ENCODE results near the gene CA11.

The CA11 gene

DNA sequence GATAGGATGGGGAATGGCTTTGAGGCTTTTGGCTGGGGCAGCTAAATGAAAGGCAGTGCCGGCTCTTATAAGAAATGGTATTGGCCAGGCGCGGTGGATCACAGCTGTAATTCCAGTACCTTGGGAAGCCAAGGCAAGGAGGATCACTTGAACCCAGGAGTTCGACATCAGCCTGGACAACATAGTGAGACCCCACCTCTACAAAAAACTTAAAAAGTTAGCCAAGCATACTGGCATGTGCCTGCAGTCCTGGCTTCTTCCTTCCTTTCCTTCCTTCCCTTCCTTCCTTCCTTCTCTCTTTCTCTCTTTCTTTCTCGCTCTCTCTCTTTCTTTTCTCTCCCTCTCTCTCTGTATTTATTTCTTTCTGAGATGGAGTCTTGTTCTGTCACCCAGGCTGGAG, 3.1 kb downstream of the CA11 start:
- H3K27ac ChIP-seq (ENCODE audit: low read length) = no peak overlapping the region
- H3K9me2 ChIP-seq (replicated peaks; ENCODE audit: insufficient read depth, low read length) = no peaks in the 10 kb centered on the region
- H3F3A ChIP-seq (ENCODE audit: insufficient read depth, low read length) = no peaks in the 10 kb centered on the region; the same call in 1 of the 2 replicates
- H3K27me3 ChIP-seq (replicated peaks; ENCODE audit: insufficient read depth, low read length) = peaks cover 33% of the 10 kb centered on the region
- no peak for DNase-seq
- H3K36me3 ChIP-seq (replicated peaks; ENCODE audit: insufficient read depth, low read length) = no peaks in the 10 kb centered on the region
- no peaks in the 10 kb centered on the region for H4K20me1 ChIP-seq (ENCODE audit: insufficient read depth, low read length)
- H3K9ac ChIP-seq (ENCODE audit: low read length) = no peak overlapping the region
- H3K4me1 ChIP-seq (ENCODE audit: low read length) = peaks cover 10% of the 10 kb centered on the region
- no peaks in the 10 kb centered on the region for H3K79me2 ChIP-seq (ENCODE audit: low read length)
- no peak overlapping the region for H3K4me3 ChIP-seq (ENCODE audit: low read length)
- no peak overlapping the region for H2AFZ ChIP-seq (ENCODE audit: low read length)
- no peak for TF ChIP-seq EZH2 (optimal IDR thresholded peaks at IDR 0.05; ENCODE audit: low read depth, low read length)
- TF ChIP-seq, protein P1, sequence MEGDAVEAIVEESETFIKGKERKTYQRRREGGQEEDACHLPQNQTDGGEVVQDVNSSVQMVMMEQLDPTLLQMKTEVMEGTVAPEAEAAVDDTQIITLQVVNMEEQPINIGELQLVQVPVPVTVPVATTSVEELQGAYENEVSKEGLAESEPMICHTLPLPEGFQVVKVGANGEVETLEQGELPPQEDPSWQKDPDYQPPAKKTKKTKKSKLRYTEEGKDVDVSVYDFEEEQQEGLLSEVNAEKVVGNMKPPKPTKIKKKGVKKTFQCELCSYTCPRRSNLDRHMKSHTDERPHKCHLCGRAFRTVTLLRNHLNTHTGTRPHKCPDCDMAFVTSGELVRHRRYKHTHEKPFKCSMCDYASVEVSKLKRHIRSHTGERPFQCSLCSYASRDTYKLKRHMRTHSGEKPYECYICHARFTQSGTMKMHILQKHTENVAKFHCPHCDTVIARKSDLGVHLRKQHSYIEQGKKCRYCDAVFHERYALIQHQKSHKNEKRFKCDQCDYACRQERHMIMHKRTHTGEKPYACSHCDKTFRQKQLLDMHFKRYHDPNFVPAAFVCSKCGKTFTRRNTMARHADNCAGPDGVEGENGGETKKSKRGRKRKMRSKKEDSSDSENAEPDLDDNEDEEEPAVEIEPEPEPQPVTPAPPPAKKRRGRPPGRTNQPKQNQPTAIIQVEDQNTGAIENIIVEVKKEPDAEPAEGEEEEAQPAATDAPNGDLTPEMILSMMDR (IDR thresholded peaks at IDR 0.05; ENCODE audit: low read length) = no peak
- no peak for TF ChIP-seq EZH2phosphoT487 (IDR thresholded peaks at IDR 0.05; ENCODE audit: low read length)
- H3K9me3 ChIP-seq (replicated peaks; ENCODE audit: insufficient read depth, low read length) = no peaks in the 10 kb centered on the region
- no peak overlapping the region for H3K4me2 ChIP-seq (ENCODE audit: low read depth, low read length)

DNA sequence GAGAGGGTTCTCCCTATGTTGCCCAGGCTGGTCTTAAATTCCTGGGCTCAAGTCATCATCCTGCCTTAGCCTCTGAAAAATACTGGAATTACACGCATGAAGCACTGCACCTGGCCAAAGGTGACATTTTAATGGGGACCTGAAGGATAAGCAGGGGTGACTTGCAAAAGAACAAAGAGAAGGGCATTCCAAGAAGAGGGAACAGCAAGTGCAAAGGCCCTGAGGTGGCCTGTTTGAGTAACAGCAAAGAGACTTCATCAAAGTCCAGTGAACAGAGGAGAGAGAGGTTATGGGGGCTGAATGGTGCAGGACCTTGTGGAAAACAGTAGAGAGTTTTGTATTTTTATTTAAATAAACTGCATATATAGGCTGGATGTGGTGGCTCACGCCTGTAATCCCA, 4.1 kb downstream of the CA11 start:
- Histone ChIP-seq H3K27ac (ENCODE audit: low read length) (no peak overlapping the region), H3K4me2 (ENCODE audit: low read depth, low read length) (no peak overlapping the region), H2AFZ (ENCODE audit: low read length) (no peak overlapping the region), H3K4me3 (ENCODE audit: low read length) (no peak overlapping the region), H3K79me2 (ENCODE audit: low read length) (no peaks in the 10 kb centered on the region), H3F3A (ENCODE audit: insufficient read depth, low read length) (peaks cover 4% of the 10 kb centered on the region), H3K36me3 (replicated peaks; ENCODE audit: insufficient read depth, low read length) (no peaks in the 10 kb centered on the region), H4K20me1 (ENCODE audit: insufficient read depth, low read length) (no peaks in the 10 kb centered on the region), H3K9me2 (replicated peaks; ENCODE audit: insufficient read depth, low read length) (no peaks in the 10 kb centered on the region), H3K4me1 (ENCODE audit: low read length) (peaks cover 6% of the 10 kb centered on the region), H3K27me3 (replicated peaks; ENCODE audit: insufficient read depth, low read length) (peaks cover 30% of the 10 kb centered on the region), H3K9ac (ENCODE audit: low read length) (no peak overlapping the region), H3K9me3 (replicated peaks; ENCODE audit: insufficient read depth, low read length) (no peaks in the 10 kb centered on the region)
- DNase-seq = no peak
- TF ChIP-seq EZH2phosphoT487 (IDR thresholded peaks at IDR 0.05; ENCODE audit: low read length) = no peak

DNA sequence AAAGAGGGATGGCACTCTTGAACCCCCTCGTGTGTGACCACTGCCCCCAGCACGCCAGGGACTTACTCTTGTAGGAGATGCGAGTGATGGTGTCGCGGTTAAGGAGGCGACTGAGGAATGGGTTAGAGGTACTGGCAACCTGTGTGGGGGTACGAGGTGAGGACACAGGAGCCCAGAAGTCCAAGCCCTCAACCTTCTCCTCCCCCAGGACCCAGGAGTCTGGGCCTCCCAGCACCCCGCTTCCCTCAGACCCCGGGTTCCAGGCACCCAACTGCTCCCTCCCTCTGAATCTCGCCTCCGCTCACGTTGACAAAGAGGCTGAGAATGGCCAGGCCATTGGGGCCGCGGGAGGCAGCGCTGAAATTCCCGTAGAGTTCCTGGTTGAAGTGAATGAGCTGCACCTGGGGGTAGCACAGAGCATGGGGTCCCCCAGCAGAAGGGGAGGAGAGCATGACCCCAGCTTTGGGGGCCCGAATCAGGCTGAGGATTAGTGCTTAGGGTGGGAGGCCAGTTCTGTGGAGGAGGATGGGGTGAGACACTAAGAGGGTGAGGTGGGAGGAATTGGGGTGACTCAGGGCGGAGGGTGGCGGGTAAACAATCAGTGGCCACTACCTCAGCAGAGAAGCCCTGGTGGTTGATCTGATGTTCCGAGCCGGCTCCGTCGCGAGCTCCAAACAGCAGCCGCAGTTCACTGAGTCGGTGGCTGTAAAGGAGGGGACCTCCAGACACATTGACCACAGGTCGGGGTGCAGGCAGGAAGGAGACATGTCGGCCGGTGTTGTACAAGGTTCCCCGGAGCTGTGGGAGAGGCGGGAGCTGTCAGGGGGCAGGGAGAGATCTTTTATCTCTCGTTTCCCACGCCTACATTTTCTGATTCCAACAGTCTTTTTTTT, 6.3 kb downstream of the CA11 start:
- H3K4me1 ChIP-seq (ENCODE audit: low read length) = peaks cover 11% of the 10 kb centered on the region

More for the DNA sequence above, 6.3 kb downstream of the CA11 start:
- no peak overlapping the region for H3K4me3 ChIP-seq (ENCODE audit: low read length)
- no peaks in the 10 kb centered on the region for H3K36me3 ChIP-seq (replicated peaks; ENCODE audit: insufficient read depth, low read length)
- no peaks in the 10 kb centered on the region for H4K20me1 ChIP-seq (ENCODE audit: insufficient read depth, low read length)
- no peak for DNase-seq
- peaks cover 30% of the 10 kb centered on the region for H3K27me3 ChIP-seq (replicated peaks; ENCODE audit: insufficient read depth, low read length)
- no peaks in the 10 kb centered on the region for H3K79me2 ChIP-seq (ENCODE audit: low read length)
- H3K9ac ChIP-seq (ENCODE audit: low read length) = no peak overlapping the region
- H3K27ac ChIP-seq (ENCODE audit: low read length) = no peak overlapping the region
- TF ChIP-seq EZH2phosphoT487 (IDR thresholded peaks at IDR 0.05; ENCODE audit: low read length) (no peak), EZH2 (optimal IDR thresholded peaks at IDR 0.05; ENCODE audit: low read depth, low read length) (no peak)
- TF ChIP-seq, protein P1 (IDR thresholded peaks at IDR 0.05; ENCODE audit: low read length) = no peak
- peaks cover 16% of the 10 kb centered on the region for H3F3A ChIP-seq (ENCODE audit: insufficient read depth, low read length)
- no peak overlapping the region for H2AFZ ChIP-seq (ENCODE audit: low read length)
- H3K9me3 ChIP-seq (replicated peaks; ENCODE audit: insufficient read depth, low read length) = no peaks in the 10 kb centered on the region
- no peak overlapping the region for H3K4me2 ChIP-seq (ENCODE audit: low read depth, low read length)
- H3K9me2 ChIP-seq (replicated peaks; ENCODE audit: insufficient read depth, low read length) = no peaks in the 10 kb centered on the region
